Measurements from ENCODE around the gene TMEM33.
A peak's percentile ranks its signal among the peaks of the same experiment; 100 is the strongest.

Gene TMEM33

DNA sequence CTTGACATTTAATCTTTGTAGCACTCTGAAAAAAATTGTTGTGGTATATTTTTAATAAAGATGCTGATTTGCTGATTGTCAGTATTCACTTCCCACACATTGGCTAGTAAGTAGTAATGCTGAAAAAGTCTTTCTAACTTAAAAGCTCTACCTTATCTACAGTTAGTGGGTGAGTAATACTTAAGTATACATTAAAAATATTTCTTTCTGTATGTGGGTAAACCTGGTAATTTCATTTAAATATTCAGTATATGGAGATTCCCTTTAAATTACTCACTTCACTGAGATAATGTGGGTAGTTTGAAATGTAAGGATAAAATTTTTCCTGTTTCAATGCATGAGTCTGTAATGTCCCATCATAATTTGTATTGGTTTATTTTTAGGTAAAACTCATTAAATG is 5.6 kb downstream of the TMEM33 start:
- no peak for DNase-seq

GRCh38 chr4:41943506-41943905 is 8.3 kb downstream of the TMEM33 start:
- DNase-seq: no peak

DNA sequence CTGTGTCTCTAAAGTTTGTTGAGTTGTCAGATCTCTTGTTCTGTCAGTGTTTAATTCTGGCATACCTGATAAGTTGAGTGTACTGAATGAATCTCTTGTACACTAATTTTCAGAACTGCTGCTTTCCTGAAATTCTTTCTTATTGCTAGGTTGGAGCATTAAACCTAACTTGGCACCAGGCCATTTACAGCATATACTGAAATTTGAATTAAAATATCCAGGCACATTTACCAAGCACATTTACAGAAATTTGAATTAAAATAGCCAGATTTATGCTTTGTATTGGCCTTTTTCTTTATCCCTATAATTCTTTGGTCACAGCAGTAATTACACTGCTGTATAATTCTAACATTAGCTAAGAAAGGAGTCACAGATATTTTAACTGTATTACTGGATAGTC is 8.9 kb downstream of the TMEM33 start:
- no peak for DNase-seq

DNA sequence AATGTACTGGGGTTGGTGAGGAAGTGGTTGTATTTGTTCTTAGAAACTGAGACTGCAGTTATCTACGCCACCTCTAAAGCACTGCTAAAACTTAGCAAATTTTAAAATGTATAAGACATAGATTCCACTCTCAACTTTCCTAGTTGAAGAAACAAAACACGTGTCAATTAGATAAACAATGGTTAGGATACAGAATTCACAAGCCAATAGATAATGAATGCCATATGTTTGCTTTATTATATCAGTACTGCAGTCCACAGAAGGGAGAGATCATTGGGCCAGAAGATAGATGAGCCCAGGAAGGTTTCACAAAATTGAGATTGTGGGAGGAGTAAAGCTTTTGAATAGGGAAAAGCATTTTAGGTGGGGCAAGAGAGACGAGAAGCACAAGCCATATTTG is 14.3 kb downstream of the TMEM33 start:
- DNase-seq: no peak

DNA sequence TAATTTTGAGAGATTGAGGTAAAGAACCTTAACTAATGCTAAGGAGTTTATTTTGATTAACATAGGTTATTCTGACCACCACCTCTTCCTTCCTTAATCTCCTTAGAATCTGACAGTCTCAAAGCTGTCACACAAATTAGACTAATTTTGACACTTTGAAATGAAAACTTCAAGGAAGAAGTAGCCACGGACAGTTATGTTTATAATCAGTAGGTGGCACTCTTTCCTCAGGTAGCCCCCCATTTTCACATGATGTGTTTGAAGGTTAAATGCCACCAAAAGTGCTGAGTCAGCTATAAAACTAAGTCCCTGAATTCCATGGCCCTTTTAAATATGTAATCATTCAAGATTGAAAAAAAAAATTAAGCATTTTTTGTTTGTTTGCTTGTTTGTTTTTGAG is 22.4 kb downstream of the TMEM33 start:
- DNase-seq: peak; percentile 18

DNA sequence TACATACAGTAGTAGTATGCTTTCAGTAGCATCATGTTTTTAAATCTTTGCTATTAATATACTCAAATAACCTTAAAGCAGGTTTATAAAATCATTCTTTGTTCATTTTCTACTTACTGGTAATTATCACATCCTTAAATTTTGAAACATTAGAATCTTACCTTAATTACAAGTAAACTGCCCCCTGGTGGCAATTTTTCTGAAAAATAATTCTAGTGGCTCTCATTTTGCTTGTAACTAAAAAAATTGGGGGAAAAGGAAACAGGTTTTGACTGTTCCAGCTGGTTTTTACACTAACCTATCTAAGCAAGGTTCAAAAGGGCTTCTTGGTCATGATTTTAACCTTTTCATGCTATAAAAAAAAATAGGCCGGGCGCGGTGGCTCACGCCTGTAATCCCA is 27.9 kb downstream of the TMEM33 start:
- DNase-seq: no peak

DNA sequence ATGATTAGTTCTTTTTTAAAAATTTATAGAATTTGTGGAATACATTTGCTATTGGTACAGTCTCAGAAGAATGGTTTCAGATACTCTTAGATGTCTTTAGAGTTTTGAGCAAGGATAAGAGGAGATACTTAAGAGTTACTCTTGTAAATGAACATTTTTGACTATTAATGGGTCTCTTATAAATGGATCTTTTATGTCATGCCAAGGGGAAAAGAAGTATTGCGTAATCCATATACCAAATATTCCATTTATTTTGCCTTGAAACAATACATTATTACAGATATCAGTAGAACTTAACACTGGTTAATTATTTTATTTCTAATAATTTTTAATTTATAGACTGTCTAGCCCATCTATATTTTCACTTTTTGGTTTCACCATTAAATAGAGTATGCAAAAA is 29.2 kb downstream of the TMEM33 start:
- DNase-seq: no peak

GRCh38 chr4:41967392-41967791 is 32.2 kb downstream of the TMEM33 start:
- DNase-seq: no peak

DNA sequence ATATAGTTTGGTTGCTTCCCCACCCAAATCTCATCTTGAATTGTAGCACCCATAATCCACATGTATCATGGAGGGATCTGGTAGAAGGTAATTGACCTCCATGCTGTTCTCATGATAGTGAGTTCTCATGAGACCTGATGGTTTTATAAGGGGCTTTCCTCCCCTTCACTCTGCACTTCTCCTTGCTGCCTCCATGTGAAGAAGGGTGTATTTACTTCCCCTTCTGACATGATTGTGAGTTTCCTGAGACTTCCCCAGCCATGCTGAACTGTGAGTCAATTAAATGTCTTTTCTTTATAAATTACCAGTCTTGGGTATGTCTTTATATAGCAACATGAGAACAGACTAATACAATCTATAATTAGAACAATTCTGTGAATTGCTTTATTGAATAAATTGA is 34.4 kb downstream of the TMEM33 start:
- DNase-seq: no peak

DNA sequence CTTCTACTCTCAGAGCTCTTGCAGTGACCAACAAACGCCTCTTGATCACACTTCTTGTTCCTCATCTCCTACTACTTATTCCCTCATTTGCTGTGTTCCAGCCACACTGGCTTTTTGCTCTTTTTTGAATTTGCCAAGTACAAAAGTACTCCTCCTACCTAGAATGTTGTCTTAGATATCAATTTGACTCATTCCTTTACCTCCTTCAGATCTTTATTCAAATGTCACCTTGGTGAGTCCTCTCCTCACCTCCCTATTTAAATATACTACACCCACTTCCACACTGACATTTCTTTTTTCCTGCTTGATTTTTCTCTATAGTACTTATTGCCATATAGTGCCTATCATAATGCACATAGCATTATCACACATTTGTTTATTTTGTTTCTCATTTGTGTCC is 40.1 kb downstream of the TMEM33 start:
- no peak for DNase-seq

DNA sequence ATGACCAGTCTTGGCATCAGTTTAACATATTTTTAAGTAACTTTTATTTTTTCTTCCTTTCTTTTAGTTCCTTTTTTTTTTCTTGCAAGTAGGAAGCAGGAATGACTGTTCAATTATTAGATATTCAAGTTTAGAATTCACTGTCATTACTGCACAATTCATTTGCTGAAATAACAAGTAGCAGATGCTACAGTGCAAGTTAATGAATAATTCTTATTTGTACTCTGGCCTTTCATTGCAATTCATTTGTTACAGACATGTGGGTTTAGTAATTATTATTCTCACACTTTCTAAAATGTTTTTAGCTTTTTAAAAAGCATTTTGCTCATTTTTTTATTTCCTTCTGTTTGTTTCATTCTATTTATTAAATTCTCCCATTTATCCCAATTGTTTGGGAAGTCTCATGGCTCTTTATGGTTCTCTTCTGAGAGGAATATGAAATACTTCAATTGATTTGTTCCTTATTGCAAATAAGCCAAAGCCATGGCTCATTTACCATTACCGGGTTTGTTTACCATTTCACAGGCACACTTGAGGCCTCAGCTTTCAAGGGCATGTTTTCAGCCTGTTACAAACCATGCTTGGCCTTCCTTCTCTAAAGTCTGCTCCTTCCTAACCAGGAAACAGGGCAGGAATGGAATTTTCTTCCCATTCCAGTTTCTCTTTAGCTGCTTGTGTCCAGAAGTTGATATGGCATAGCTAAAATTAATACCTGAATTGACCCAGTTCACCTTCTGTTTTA is 41.7 kb downstream of the TMEM33 start:
- no peak for DNase-seq

DNA sequence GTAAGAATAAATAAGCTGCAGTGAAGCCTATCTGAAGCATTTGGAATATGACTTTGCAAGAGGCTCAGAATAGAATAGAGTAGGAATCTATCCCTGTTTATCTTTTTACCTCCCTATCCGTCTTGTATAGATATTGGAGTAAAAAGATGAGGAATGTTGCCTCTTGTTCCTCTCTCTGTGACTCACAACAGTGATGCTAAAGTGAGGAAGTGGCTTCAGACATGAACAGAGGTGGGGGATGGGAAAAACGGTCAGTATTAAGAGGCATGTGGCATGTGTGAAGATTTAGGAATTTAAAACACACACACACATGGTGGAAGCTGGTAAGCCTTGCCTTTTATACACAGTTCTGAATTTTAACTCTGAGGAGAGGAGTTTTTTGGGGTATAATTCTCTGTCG is 42.5 kb downstream of the TMEM33 start:
- no peak for DNase-seq

DNA sequence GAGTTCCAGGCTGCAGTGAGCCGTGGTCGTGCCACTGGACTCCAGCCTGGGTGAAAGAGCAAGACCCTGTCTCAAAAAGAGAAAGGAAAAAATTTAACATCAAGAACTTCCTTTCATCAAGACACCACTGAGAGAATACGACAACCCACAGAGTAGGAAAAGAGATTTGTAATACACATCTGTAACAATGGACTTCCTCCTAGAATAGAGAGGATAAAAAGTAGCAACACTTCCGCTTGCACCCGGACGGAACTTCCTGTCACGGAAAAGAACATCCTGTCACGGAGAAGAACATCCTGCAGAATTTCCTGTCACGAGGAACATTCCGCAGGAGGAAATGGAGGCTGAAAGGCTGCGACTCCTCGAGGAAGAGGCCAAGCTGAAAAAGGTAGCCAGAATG is 46.2 kb downstream of the TMEM33 start, which contains the start of gene DCAF4L1:
DCAF4L1 (plus strand) TSS at position 301 of the 400 bp plus-strand sequence; CDS start at position 338, 37 bp downstream.
- no peak for DNase-seq

DNA sequence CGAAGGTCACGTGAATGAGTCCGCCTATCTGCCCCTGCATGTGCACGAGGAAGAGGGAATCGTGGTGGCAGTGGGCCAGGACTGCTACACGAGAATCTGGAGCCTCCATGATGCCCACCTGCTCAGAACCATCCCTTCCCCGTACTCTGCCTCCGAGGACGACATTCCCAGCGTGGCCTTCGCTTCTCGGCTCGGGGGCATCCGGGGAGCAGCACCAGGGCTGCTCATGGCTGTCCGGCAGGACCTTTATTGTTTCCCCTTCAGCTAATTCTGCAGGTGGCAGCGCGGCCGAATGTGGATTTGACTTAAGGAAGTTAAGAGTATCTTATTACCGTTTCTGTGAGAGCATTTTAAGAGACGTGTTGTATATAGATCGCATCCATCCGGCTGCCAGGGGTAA is 47.5 kb downstream of the TMEM33 start:
- no peak for DNase-seq

DNA sequence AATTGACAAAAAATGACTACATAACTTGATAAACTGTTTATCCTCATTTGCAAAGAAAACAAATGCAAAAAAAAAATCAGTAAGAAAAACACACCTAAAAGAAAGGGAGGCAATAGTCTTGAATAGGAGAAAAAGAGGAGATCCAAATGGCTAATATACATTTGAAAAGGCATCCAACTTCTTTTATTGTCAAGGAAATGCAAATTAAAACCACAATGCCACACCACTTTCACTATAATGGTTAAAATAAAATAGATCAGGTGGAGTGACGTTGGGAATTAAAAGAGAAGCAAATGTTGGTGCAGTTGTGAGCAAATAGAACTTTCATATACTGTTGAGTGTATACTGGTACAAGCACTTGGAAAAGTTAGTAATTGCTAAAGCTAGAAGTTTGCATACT is 49.9 kb downstream of the TMEM33 start:
- no peak for DNase-seq

- no peak for DNase-seq
Observed at GRCh38 chr4:41989994-41990364, 54.8 kb downstream of the TMEM33 start.

- peak; percentile 94 for DNase-seq
Observed at GRCh38 chr4:41990365-41991111, 55.3 kb downstream of the TMEM33 start, which contains the start of gene SLC30A9. TSS of gene SLC30A9 (plus strand) at chr4:41990530. CDS start at chr4:41990652, 122 bp downstream.

GRCh38 chr4:41991916-41992767 is 56.9 kb downstream of the TMEM33 start:
- no peak for DNase-seq

- DNase-seq: no peak
Observed at GRCh38 chr4:41992967-41993857, 58.0 kb downstream of the TMEM33 start.

- no peak for DNase-seq
Observed at GRCh38 chr4:41994461-41994985, 59.3 kb downstream of the TMEM33 start.

DNA sequence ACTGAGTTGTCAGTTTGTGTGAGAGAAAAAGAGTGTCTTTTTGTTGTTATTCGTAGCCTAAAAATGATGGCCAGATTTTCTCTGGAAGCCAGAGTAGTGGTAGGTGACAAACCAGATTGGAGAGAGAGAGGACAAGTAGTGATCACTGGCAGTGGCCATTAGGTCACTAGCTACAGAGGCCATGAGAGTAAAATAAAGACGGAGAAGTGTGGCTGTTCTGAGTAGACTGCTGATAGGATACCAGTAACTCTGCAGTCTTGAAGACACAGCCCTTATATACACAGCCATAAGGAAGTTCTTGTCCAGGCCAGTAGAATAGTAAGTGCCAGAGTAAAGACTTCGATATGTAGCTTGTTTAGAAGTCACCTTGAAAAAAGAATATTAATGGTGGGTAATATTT is 62.8 kb downstream of the TMEM33 start:
- DNase-seq: no peak

GRCh38 chr4:41999321-41999720 is 64.1 kb downstream of the TMEM33 start:
- DNase-seq: no peak

All from NCI-H774 (cell line).